PC-9 (cell line): ENCODE measurements around the gene DDI1. TPM values are rescaled to one million over a fixed set of nuclear protein-coding genes. Genes with fewer than 3 reads are reported as not detected.

ENCODE experiments used
- BruUV-seq: library from RNA; stranded (reverse); fragments of 400-500 nt; replicated peaks from 2 replicates; lab custom pipeline; 2021; lab: Mats Ljungman, UMichigan
- CTCF ChIA-PET: fragments of 300-600 bp; sonication (Branson Sonifier 250); formaldehyde crosslinking; loops from one replicate; lab custom pipeline; 2022; ENCODE audit warnings: antibody characterized with exemption; lab: Charles Lee
- POLR2A ChIA-PET: fragments of 300-600 bp; sonication (Branson Sonifier 250); formaldehyde crosslinking; loops from one replicate; lab custom pipeline; 2022; ENCODE audit warnings: antibody characterized with exemption; ENCODE audit not compliant: unreplicated experiment; lab: Charles Lee
- DNase-seq, 2 experiments: peaks; one replicate each; pipeline versions ENCODE4 v3.0.0 to v3.0.0-alpha.2; 2015 to 2022; ENCODE audit warnings: mixed read lengths in 1 of 2
- H2AFZ ChIP-seq: fragments of 200-600 bp; sonication (generic); 2 replicates; pipeline ENCODE4 v1.8.1; 2017; ENCODE audit warnings: antibody characterized with exemption
- H3F3A ChIP-seq: fragments of 200-600 bp; sonication (generic); 2 replicates; pipeline ENCODE4 v1.8.1; 2017; ENCODE audit warnings: antibody characterized with exemption, mild to moderate bottlenecking, low read depth; ENCODE audit not compliant: insufficient read depth
- H3K27ac ChIP-seq: fragments of 200-600 bp; sonication (generic); 2 replicates; pipeline ENCODE4 v1.6.1; 2016; ENCODE audit warnings: mixed run types
- H3K27me3 ChIP-seq: fragments of 200-600 bp; sonication (generic); 2 replicates; pipeline ENCODE4 v1.6.1; 2016; ENCODE audit warnings: low read depth, mixed run types; ENCODE audit not compliant: insufficient read depth
- H3K36me3 ChIP-seq: fragments of 200-600 bp; sonication (generic); 2 replicates; pipeline ENCODE4 v1.6.1; 2016; ENCODE audit warnings: low read depth, mixed run types
- H3K4me1 ChIP-seq: fragments of 200-600 bp; sonication (generic); replicated peaks from 2 replicates; pipeline ENCODE4 v1.6.1; 2016; ENCODE audit warnings: mixed run types; ENCODE audit not compliant: insufficient read depth
- H3K4me2 ChIP-seq: fragments of 200-600 bp; sonication (generic); 2 replicates; pipeline ENCODE4 v1.6.1; 2017; ENCODE audit warnings: mixed run types
- H3K4me3 ChIP-seq: fragments of 200-600 bp; sonication (generic); 2 replicates; pipeline ENCODE4 v1.6.1; 2016; ENCODE audit warnings: mixed run types
- H3K79me2 ChIP-seq: fragments of 200-600 bp; sonication (generic); 2 replicates; pipeline ENCODE4 v1.6.1; 2017; ENCODE audit warnings: low read depth, mixed run types
- H3K9me2 ChIP-seq: fragments of 200-600 bp; sonication (generic); 2 replicates; pipeline ENCODE4 v1.8.1; 2017; ENCODE audit warnings: mild to moderate bottlenecking; ENCODE audit not compliant: insufficient read depth
- H3K9me3 ChIP-seq: fragments of 200-600 bp; sonication (generic); 2 replicates; pipeline ENCODE4 v1.8.1; 2016; ENCODE audit warnings: low read depth; ENCODE audit not compliant: insufficient read depth
- H4K20me1 ChIP-seq: fragments of 200-600 bp; sonication (generic); 2 replicates; pipeline ENCODE4 v1.8.1; 2017; ENCODE audit not compliant: insufficient read depth
- CTCF ChIP-seq: fragments of 200-600 bp; sonication (generic); conservative IDR thresholded peaks from 2 replicates; pipeline ENCODE4 v1.6.1; 2017; ENCODE audit warnings: mixed run types, antibody characterized with exemption, mild to moderate bottlenecking, moderate library complexity
- EZH2 ChIP-seq: fragments of 200-600 bp; sonication (generic); IDR thresholded peaks from 2 replicates; pipeline ENCODE4 v1.8.0; 2017; ENCODE audit warnings: antibody characterized with exemption, low read depth
- intact Hi-C: fragments of 100-400 bp; cut with micrococcal nuclease; formaldehyde crosslinking; loops from one replicate; pipeline ENCODE4 v1.10.0; 2022; ENCODE audit not compliant: unreplicated experiment
- total RNA-seq: library from RNA; stranded (reverse); gene quantifications from 2 replicates; pipeline ENCODE4 v1.2.3, GENCODE V29; 2021

The DDI1 gene
- total RNA-seq, 1 experiment from 2014 or later, result not detected

- no peak overlapping the region for H3K27ac ChIP-seq
- TF ChIP-seq CTCF (no peak), EZH2 (no peak)
- H3K27me3 ChIP-seq, result no peaks in the 10 kb centered on the region
- CTCF ChIA-PET, result no interaction called here
- no peaks in the 10 kb centered on the region; the same call in 1 of the 2 replicates for H3K9me3 ChIP-seq
- intact Hi-C loops, result no loop called here
- H3F3A ChIP-seq, result no peaks in the 10 kb centered on the region
- H4K20me1 ChIP-seq, result no peaks in the 10 kb centered on the region
- H3K4me2 ChIP-seq, result no peak overlapping the region
- H3K9me2 ChIP-seq, result no peaks in the 10 kb centered on the region; the same call in 1 of the 2 replicates
- H2AFZ ChIP-seq, result no peak overlapping the region
- no peaks in the 10 kb centered on the region for H3K36me3 ChIP-seq
- no peaks in the 10 kb centered on the region for H3K79me2 ChIP-seq
- no peak for DNase-seq
- BruUV-seq, result no TSS peak
- H3K4me1 ChIP-seq, result no peaks in the 10 kb centered on the region
- no peak overlapping the region for H3K4me3 ChIP-seq
- POLR2A ChIA-PET, result no interaction called here
These were observed 31.1 kb downstream of the DDI1 start for GRCh38 chr11:104067534-104067933.

- no peak overlapping the region for H3K27ac ChIP-seq
- H3K4me2 ChIP-seq, result no peak overlapping the region
- CTCF ChIA-PET, result no interaction called here
- no peaks in the 10 kb centered on the region for H3K9me3 ChIP-seq
- H3K27me3 ChIP-seq, result no peaks in the 10 kb centered on the region
- H3K36me3 ChIP-seq, result no peaks in the 10 kb centered on the region
- H4K20me1 ChIP-seq, result no peaks in the 10 kb centered on the region
- no peak overlapping the region for H2AFZ ChIP-seq
- H3K4me3 ChIP-seq, result no peak overlapping the region
- POLR2A ChIA-PET, result no interaction called here
- H3K9me2 ChIP-seq, result no peaks in the 10 kb centered on the region
- no peak for DNase-seq
- TF ChIP-seq CTCF, result no peak
- TF ChIP-seq EZH2, result no peak
- no peaks in the 10 kb centered on the region for H3K79me2 ChIP-seq
- intact Hi-C loops, result no loop called here
- no peaks in the 10 kb centered on the region for H3K4me1 ChIP-seq
- BruUV-seq, result no TSS peak
- H3F3A ChIP-seq, result no peaks in the 10 kb centered on the region
These were observed 37.7 kb downstream of the DDI1 start for GRCh38 chr11:104073950-104074705.

GRCh38 chr11:104075091-104075490 is 38.7 kb downstream of the DDI1 start:
- no peak overlapping the region for H3K4me3 ChIP-seq
- TF ChIP-seq EZH2 (no peak), CTCF (no peak)
- H3F3A ChIP-seq, result no peaks in the 10 kb centered on the region
- no peak overlapping the region for H3K4me2 ChIP-seq
- no peaks in the 10 kb centered on the region for H3K9me3 ChIP-seq
- no peak for DNase-seq
- no peaks in the 10 kb centered on the region for H4K20me1 ChIP-seq
- H2AFZ ChIP-seq, result no peak overlapping the region
- BruUV-seq, result no TSS peak
- ChIA-PET CTCF (no interaction called here), POLR2A (no interaction called here)
- H3K79me2 ChIP-seq, result no peaks in the 10 kb centered on the region
- no peaks in the 10 kb centered on the region for H3K9me2 ChIP-seq
- H3K27ac ChIP-seq, result no peak overlapping the region
- H3K4me1 ChIP-seq, result no peaks in the 10 kb centered on the region
- H3K36me3 ChIP-seq, result no peaks in the 10 kb centered on the region
- intact Hi-C loops, result no loop called here
- no peaks in the 10 kb centered on the region for H3K27me3 ChIP-seq
